Measurements from ENCODE around the gene RNF141. TPM values are rescaled to one million over a fixed set of nuclear protein-coding genes. Genes with fewer than 3 reads are reported as not detected.

Gene RNF141
- total and polyA plus RNA-seq, 2 of the 13 experiments (the other 11 are each of a cell fraction or from before 2014, with no cell fraction given) = 9.3 to 22.4 TPM

DNA sequence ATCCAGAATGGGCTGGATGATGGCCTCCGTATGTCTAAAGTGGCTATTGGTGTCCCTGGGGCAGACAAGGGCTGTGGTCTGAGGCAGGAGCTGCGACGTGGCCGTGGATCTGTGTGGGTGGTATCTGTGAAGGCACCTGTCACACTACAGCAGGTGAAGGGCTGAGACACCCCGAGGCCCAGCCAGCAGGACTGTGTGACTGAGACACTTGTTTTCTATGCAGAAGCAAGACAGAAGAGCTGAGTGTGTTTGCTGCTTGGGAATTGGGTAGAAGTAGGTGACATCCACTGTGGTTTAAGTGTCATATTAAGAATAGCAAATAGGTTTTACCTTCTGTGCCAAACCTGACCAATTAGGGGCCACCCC lies 51.0 kb downstream of the RNF141 start (continued):
- TF ChIP-seq NR3C1 (CRISPR knock-in tag; IDR thresholded peaks at IDR 0.05) = no peak
- no peak for TF ChIP-seq ZNF34 (CRISPR knock-in tag; IDR thresholded peaks at IDR 0.05; ENCODE audit: borderline replicate concordance)

DNA sequence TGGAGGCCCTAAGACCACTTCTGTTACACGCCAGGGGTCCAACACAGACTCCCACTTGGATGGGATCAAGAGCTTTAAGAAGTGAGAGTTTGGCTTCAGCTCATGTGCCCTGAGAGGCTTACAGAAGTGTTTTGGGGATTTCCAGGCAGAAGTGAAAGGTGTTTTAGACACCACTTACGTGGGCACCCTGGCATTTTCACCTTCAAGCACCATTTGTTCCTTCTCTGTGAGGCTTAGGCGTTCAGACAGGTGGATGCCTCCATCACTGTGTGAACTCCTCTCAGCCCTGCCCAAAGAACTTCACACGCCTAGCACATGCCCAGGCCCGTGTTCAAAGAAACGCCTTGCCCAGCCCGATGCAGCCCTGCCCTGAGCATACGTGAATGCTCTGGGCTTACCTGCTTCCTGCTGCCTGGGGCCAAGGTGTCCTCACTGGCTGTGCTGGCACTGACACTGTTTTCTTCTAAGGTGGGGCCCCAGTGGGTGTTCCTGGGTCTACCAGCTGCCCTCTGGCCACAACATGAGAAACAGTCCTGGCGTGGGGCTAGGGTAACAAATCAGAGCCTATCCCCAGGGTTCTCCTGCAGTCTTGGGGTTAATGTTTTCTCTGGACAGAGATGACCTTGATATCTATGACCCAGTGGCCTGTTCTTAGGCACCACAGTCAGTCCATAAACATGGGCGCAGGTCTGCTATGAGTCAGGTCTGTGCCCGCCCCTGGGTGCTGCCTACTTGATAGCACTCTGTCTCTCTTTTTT lies 51.9 kb downstream of the RNF141 start:
- no peak overlapping the region for H3K27ac ChIP-seq (ENCODE audit: extremely low read length, insufficient read depth, low read length)
- ChIA-PET POLR2A (interaction anchor here (0.7 kb wide), 1 partner anchor 193 kb away, joined by 4 read pairs; no protein-coding TSS in a partner anchor), CTCF (ENCODE audit: low intra/inter-chr PET ratio, low total read pairs) (no interaction called here)
- H3K9ac ChIP-seq (ENCODE audit: insufficient read depth, low read depth, low read length) = no peak overlapping the region
- DNase-seq (ENCODE audit: low spot score) = no peak
- H3K4me2 ChIP-seq (ENCODE audit: low read depth, low read length) = no peak overlapping the region
- no peaks in the 10 kb centered on the region for H3K36me3 ChIP-seq (replicated peaks in 1 of 2; ENCODE audit: control insufficient read depth in 1 of 2, insufficient read depth in 2 of 2, low read length in 2 of 2)
- intact Hi-C loops (cut with micrococcal nuclease; ENCODE audit: unreplicated experiment) = loop anchor here (10.0 kb wide), 1 partner anchor 586 kb away; no protein-coding TSS in a partner anchor
- in situ Hi-C loops (cut with HindIII; ENCODE audit: extremely low pct_ligation_motif_present, low pct_unique_long_range_greater_than_20kb) = no loop called here
- FAIRE-seq = no peak
- no peaks in the 10 kb centered on the region for H3K9me3 ChIP-seq (ENCODE audit: low read length)
- H3K4me3 ChIP-seq (replicated peaks in 1 of 3; ENCODE audit: insufficient read depth in 1 of 3, low read depth in 2 of 3, low read length in 3 of 3) = no peak overlapping the region
- 59% methylated on average over 7 of the region's 11 CpGs for WGBS (ENCODE audit: low lambda C conversion rate)
- no peak overlapping the region for H2AFZ ChIP-seq (ENCODE audit: low read length)
- no peaks in the 10 kb centered on the region for H3K27me3 ChIP-seq (ENCODE audit: control insufficient read depth in 1 of 2, insufficient read depth in 2 of 2, low read length in 2 of 2)
- peaks cover 21% of the 10 kb centered on the region for H3K4me1 ChIP-seq (ENCODE audit: insufficient read depth, low read length)
- peak; percentile 19; the same call in 1 of the 3 replicates for ATAC-seq
- no peak for TF ChIP-seq ZNF329 (CRISPR knock-in tag; IDR thresholded peaks at IDR 0.05; ENCODE audit: low read depth)
- no peak for TF ChIP-seq MED13 (CRISPR knock-in tag; IDR thresholded peaks at IDR 0.05)
- no peak for TF ChIP-seq JDP2 (CRISPR knock-in tag; IDR thresholded peaks at IDR 0.05; ENCODE audit: borderline replicate concordance)
- no peak for TF ChIP-seq ZNF430 (CRISPR knock-in tag; IDR thresholded peaks at IDR 0.05)
- TF ChIP-seq ZNF816 (CRISPR knock-in tag; IDR thresholded peaks at IDR 0.05; ENCODE audit: borderline replicate concordance) = no peak
- TF ChIP-seq REST (IDR thresholded peaks at IDR 0.05; ENCODE audit: borderline replicate concordance in 1 of 2, low read depth in 1 of 2, low read length in 2 of 2) = no peak
- TF ChIP-seq ZNF468 (CRISPR knock-in tag; IDR thresholded peaks at IDR 0.05) = no peak
- no peak for TF ChIP-seq ZNF619 (CRISPR knock-in tag; IDR thresholded peaks at IDR 0.05)
- TF ChIP-seq CEBPB (IDR thresholded peaks at IDR 0.05; ENCODE audit: borderline replicate concordance, low read depth, low read length) = no peak
- no peaks in the 10 kb centered on the region for H4K20me1 ChIP-seq (ENCODE audit: insufficient read depth, low read length)
- BruUV-seq (replicated peaks) = no TSS peak
- H3K79me2 ChIP-seq (ENCODE audit: insufficient read depth, low read length) = no peaks in the 10 kb centered on the region
